Measurements from ENCODE around the gene AHCTF1. TPM values are rescaled to one million over a fixed set of nuclear protein-coding genes. Genes with fewer than 3 reads are reported as not detected.
A peak's percentile ranks its signal among the peaks of the same experiment; 100 is the strongest.

AHCTF1 gene
- total RNA-seq, 1 experiment from 2014 or later = 44.3 TPM

DNA sequence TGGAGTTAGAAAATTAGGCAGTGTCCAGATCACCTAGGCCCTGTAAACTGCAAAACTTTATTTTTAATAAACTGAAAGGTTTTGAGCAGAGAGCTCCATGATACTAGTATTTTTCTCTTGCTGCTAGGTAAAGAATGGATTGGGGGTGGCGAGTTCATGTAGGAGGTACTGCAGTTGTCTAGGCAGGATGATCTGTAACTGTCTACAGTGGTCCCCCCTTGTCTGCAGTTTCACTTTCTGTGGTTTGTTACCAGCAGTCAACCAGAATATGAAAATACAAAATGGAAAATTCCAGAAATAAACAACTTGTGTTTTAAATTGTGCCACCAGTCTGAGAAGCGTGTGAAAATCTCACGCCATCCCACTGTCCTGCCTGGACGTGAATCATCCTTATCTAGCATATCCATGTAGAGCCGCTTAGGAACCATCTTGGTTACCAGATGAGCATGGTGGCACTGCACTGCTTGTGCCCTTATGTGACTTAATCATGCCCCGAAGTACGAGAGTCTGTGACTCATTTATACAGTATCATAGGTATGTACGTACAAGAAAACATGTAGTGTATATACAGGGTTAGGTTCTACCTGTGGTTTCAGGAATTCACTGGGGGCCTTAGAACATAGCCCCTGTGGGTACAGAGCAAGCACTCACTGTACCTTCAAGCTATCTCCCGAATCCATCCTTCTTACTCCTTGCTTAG, 94.2 kb downstream of the AHCTF1 start:
- Histone ChIP-seq H3K4me1 (ENCODE audit: insufficient read depth, low read length) (no peaks in the 10 kb centered on the region), H3K23me2 (ENCODE audit: insufficient read length, low read depth, low read length, poor library complexity, severe bottlenecking) (no peaks in the 10 kb centered on the region), H2BK20ac (ENCODE audit: low read depth, low read length, poor library complexity, severe bottlenecking) (no peak overlapping the region), H3T11ph (ENCODE audit: low read length) (no peak overlapping the region), H3K56ac (ENCODE audit: insufficient read length, low read depth, low read length) (no peak overlapping the region), H2AK5ac (ENCODE audit: insufficient read length, low read length) (no peak overlapping the region), H2BK120ac (ENCODE audit: low read depth, low read length, poor library complexity, severe bottlenecking) (no peak overlapping the region), H3K18ac (ENCODE audit: insufficient read length, low read depth, low read length) (no peak overlapping the region), H3K79me2 (ENCODE audit: insufficient read depth, low read length) (no peaks in the 10 kb centered on the region), H3K79me1 (ENCODE audit: insufficient read depth, low read depth, low read length, poor library complexity, severe bottlenecking) (no peaks in the 10 kb centered on the region), H3K23ac (ENCODE audit: insufficient read length, low read depth, low read length) (no peak overlapping the region), H3K4ac (ENCODE audit: low read depth, low read length) (no peak overlapping the region), H4K20me1 (ENCODE audit: control insufficient read depth, insufficient read depth, insufficient read length) (no peaks in the 10 kb centered on the region), H4K91ac (ENCODE audit: insufficient read length, low read depth, low read length) (no peak overlapping the region), H3K4me2 (ENCODE audit: insufficient read depth, insufficient read length, low read length) (no peak overlapping the region), H3K27ac (ENCODE audit: insufficient read length, low read depth, low read length) (no peak overlapping the region), H2BK12ac (ENCODE audit: insufficient read length, low read depth, low read length) (no peak overlapping the region), H3K9ac (ENCODE audit: extremely low read depth, insufficient read length, low read length) (no peak overlapping the region), H3K14ac (ENCODE audit: insufficient read depth, low read length) (no peak overlapping the region), H2AFZ (ENCODE audit: low read length) (no peak overlapping the region), H3K27me3 (ENCODE audit: insufficient read depth, low read length) (no peaks in the 10 kb centered on the region), H4K8ac (replicated peaks; ENCODE audit: insufficient read length, low read depth, low read length) (no peak overlapping the region), H2BK5ac (ENCODE audit: insufficient read length, low read length) (no peak overlapping the region), H3K9me3 (ENCODE audit: control insufficient read depth, low read depth, low read length) (no peaks in the 10 kb centered on the region), H2BK15ac (ENCODE audit: low read depth, low read length) (no peak overlapping the region), H4K5ac (ENCODE audit: insufficient read length, low read depth, low read length) (no peak overlapping the region)
- Mint-ChIP-seq H3K9me3 (no peaks in the 10 kb centered on the region; a peak in 1 of 5 replicates), H3K36me3 (ENCODE audit: insufficient read depth in 1 of 3, low read depth in 3 of 3) (peaks cover under 1 to 15% (median 9%) of the 10 kb centered on the region in 3 experiments; a peak in 5 of 7 replicates), H3K4me3 (no peak overlapping the region), H3K4me1 (no peaks in the 10 kb centered on the region), H3K27me3 (ENCODE audit: low read depth) (no peaks in the 10 kb centered on the region), H3K27ac (0 out of 7 replicates have a peak overlapping the region, but pooled peaks of 1 of the 3 experiments have one; percentile 40)
- TF ChIP-seq, protein P1, sequence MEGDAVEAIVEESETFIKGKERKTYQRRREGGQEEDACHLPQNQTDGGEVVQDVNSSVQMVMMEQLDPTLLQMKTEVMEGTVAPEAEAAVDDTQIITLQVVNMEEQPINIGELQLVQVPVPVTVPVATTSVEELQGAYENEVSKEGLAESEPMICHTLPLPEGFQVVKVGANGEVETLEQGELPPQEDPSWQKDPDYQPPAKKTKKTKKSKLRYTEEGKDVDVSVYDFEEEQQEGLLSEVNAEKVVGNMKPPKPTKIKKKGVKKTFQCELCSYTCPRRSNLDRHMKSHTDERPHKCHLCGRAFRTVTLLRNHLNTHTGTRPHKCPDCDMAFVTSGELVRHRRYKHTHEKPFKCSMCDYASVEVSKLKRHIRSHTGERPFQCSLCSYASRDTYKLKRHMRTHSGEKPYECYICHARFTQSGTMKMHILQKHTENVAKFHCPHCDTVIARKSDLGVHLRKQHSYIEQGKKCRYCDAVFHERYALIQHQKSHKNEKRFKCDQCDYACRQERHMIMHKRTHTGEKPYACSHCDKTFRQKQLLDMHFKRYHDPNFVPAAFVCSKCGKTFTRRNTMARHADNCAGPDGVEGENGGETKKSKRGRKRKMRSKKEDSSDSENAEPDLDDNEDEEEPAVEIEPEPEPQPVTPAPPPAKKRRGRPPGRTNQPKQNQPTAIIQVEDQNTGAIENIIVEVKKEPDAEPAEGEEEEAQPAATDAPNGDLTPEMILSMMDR (conservative IDR thresholded peaks at IDR 0.05) = no peak
- no CpG with 5 or more reads among the region's 9 CpGs for WGBS (ENCODE audit: extremely low coverage, insufficient read length, low lambda C conversion rate)
- DNase-seq = no peak

Measured in H9 (cell line).